GM10847 (cell line): ENCODE results near the gene SNCG.

Experiments
- POLR2A ChIP-seq: IDR thresholded peaks from 2 replicates; pipeline ENCODE4 v1.6.1; 2011; ENCODE audit not compliant: insufficient read length; ENCODE audit errors: extremely low read depth

Gene SNCG

DNA sequence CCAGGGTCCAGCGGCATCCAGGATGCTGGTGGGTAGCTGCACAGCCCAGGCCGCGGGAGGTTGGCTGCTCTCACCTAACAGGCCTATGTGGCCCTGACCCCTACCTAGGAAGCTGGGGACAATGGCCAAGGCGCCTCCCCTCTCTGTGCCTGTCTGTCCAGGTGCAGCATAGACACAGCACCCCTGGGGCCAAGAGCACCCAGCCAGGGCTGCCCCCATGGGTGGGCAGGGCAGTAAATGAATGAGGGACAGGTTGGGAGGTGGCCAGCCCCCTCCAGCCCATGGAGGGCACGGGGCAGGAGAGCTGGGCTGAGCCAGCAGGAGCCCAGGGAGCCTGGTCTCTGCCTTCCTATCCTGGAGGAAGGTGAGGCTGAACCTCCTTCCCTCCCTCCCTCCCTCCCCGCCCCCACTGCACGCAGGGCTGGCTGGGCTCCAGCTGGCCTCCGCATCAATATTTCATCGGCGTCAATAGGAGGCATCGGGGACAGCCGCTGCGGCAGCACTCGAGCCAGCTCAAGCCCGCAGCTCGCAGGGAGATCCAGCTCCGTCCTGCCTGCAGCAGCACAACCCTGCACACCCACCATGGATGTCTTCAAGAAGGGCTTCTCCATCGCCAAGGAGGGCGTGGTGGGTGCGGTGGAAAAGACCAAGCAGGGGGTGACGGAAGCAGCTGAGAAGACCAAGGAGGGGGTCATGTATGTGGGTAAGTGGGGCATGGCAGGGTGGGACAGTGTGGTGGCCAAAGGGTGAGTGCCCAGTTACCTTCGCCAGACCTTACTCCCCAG lies at the start of gene SNCG:
SNCG (plus strand) TSS at position 484 of the 785 bp plus-strand sequence; CDS start at position 583, 99 bp downstream.
- TF ChIP-seq POLR2A, result no peak

GRCh38 chr10:86914734-86915133 lies 43.7 kb upstream of the SNCG start:
- TF ChIP-seq POLR2A, result no peak

GRCh38 chr10:86918022-86918471 lies 40.4 kb upstream of the SNCG start:
- no peak for TF ChIP-seq POLR2A

GRCh38 chr10:86922553-86922961 lies 35.8 kb upstream of the SNCG start:
- TF ChIP-seq POLR2A, result no peak

- no peak for TF ChIP-seq POLR2A
Observed at GRCh38 chr10:86929468-86930380, 28.7 kb upstream of the SNCG start.

- no peak for TF ChIP-seq POLR2A
Observed at GRCh38 chr10:86931872-86932271, 26.5 kb upstream of the SNCG start.

- no peak for TF ChIP-seq POLR2A
Observed at GRCh38 chr10:86932674-86933073, 25.7 kb upstream of the SNCG start.

- TF ChIP-seq POLR2A, result no peak
Observed at GRCh38 chr10:86936661-86937501, 21.5 kb upstream of the SNCG start.

DNA sequence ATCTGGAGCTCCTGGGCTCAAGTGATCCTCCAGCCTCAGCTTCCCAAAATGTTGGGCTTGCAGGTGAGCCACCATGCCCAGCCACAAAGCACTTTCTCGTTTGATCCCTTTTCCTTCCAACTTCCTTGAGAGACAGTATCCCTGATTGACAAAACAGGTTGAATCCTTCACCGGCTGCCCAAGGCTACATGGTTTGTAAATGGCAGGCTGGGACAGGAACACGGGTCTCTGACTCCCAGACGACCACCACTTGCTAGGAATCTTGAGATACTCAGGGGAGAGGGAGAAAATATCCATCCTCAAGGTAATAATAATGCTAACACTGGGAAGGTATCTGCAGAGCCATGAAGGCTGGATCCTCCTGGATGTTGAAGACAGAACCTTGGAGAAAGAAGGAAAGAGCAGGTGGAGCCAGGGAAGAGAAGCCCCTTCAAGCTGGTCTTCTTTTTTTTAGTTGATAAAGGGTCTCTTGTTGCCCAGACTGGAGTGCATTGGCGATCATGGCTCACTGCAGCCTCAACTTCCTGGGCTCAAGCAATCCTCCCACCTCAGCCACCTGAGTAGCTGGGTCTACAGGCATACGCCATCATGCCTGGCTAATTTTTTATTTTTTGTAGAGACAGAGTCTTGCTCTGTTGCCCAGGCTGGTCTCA lies 20.8 kb upstream of the SNCG start:
- TF ChIP-seq POLR2A, result no peak

DNA sequence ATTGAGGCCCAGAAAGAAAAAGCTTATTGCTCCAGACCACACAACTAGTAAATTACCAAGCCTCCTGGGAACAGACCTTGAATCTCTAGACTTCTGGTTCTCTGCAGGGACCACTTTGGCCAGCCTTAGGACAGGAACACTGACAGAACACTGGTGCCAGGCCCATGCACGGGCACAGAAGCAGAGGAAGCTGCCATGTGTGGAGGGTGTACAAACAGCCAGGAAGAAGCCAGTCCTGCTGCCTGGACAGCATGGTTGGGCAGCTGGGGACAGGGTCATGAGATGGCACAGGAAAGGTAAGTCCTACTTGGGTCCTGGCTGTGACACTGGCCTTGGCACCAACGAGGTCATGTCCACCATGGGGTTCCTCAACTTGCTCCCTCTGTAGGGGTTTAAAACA lies 20.1 kb upstream of the SNCG start:
- no peak for TF ChIP-seq POLR2A

- TF ChIP-seq POLR2A, result no peak
Observed at GRCh38 chr10:86940677-86941076, 17.7 kb upstream of the SNCG start.

DNA sequence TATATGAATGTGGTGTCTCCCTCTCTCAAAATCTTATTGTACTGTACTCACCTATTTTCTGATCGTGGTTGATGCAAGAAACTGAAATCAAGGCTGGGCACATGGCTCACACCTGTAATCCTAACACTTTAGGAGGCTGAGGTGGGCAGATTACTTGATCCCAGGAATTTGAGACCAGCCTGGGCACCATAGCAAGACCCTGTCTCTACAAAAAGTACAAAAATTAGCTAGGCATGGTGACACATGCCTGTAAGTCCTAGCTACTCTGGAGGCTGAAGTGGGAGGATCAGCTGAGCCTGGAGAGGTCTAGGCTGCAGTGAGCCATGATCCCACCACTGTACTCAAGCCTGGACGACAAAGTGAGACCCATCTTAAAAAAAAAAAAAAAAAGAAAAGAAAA lies 17.0 kb upstream of the SNCG start:
- no peak for TF ChIP-seq POLR2A

DNA sequence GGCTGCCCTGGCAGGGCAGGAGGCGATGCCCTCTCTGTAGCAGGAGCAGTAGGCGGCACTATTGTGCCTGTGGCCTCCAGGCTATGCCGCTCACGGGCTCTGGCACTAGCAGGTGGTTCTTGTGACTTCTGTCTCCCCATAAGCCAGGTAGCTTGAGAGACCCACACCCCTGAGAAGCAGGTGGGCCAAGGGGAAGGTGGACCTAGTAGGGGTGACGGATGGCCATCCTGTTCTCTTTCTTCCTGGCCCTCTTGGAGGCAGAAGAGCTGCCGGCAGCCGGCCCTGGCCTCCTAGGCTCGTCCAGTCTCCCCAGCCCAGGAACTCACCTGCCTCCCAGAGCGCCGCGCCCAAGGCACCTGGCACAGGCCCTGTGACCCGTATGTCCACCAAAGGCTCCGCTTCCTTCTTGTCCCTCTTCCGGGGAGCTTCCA lies 16.4 kb upstream of the SNCG start:
- no peak for TF ChIP-seq POLR2A

DNA sequence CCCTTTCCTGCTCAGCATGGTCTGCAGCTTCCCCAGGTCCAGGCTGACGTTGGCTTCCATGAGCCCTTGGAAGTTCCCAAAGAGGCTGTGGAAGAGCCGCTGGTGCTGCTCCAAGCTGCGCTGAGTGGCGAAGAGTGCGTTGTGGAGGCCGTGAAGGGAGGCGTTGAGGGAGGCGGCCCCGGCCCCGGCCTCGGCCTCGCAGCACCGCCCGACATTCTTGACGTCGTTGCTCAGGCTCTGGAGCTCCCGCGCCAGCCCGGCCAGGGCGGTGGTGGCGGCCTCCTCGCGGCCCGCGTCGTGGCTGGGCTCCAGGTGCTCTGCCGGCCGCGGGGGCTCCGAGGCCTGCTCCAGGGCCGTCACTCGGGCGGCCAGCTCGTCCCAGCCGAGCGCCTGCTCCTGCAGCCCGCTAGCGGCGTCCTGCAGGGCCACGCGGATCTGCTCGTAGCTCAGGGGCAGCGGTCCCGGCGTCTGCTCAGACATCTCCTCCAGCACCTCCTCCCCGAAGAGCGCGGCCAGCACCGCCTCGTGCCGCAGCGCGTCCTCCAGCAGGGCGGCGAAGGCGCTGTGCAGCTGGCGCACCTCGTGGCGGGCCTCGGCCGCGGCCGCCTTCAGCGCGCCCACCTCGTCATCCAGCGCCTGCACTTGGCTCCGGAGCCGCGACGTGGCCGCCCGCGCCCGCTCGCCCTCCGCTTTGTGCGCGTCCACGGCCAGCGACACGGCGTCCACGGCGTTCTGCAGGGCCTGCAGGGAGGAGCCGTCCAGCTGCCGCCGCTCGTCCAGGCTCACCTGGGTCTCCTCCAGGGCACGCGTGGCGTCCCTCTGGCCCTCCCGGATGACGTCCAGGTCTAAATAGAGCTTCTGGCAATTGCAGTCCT lies 15.7 kb upstream of the SNCG start:
- TF ChIP-seq POLR2A, result no peak
